OCI-LY3 (cell line): ENCODE data around the gene PGF.

ENCODE experiments used
- H2AFZ ChIP-seq: fragments of 200-600, 300-600 bp; shearing (Covaris generic); 2 replicates; pipeline ENCODE4 v1.6.0; 2014; ENCODE audit warnings: antibody characterized with exemption, low read depth, low read length
- H3K27ac ChIP-seq: fragments of 200-600, 300-600 bp; sonication (generic); 2 replicates; pipeline ENCODE4 v1.5.1; 2014; ENCODE audit warnings: mild to moderate bottlenecking, low read length, moderate library complexity, mixed read lengths
- H3K27me3 ChIP-seq: fragments of 200-600, 300-600 bp; sonication (generic); 2 replicates; pipeline ENCODE4 v1.6.1; 2014; ENCODE audit warnings: low read depth, low read length, mixed read lengths
- H3K36me3 ChIP-seq: fragments of 200-600, 300-600 bp; sonication (generic); replicated peaks from 2 replicates; pipeline ENCODE3; 2014; ENCODE audit warnings: low read depth, low read length, mixed read lengths
- H3K4me1 ChIP-seq: fragments of 300-600, 200-600 bp; sonication (generic); 2 replicates; pipeline ENCODE4 v1.6.1; 2014; ENCODE audit warnings: low read length, mixed read lengths
- H3K4me2 ChIP-seq: fragments of 200-600, 300-600 bp; sonication (generic); 2 replicates; pipeline ENCODE4 v1.6.1; 2014; ENCODE audit warnings: low read length, mixed read lengths
- H3K4me3 ChIP-seq: fragments of 300-600, 200-600 bp; sonication (generic); 2 replicates; pipeline ENCODE4 v1.5.1; 2014; ENCODE audit warnings: antibody characterized with exemption, mild to moderate bottlenecking, low read length, moderate library complexity
- H3K79me2 ChIP-seq: fragments of 300-600, 200-600 bp; shearing (Covaris generic); 2 replicates; pipeline ENCODE4 v1.6.1; 2014; ENCODE audit warnings: mild to moderate bottlenecking, low read length, mixed read lengths
- H3K9ac ChIP-seq: fragments of 300-600, 200-600 bp; shearing (Covaris generic); 2 replicates; pipeline ENCODE4 v1.6.0; 2014; ENCODE audit warnings: mild to moderate bottlenecking, low read length, moderate library complexity
- H3K9me3 ChIP-seq: fragments of 200-600, 300-600 bp; shearing (Covaris generic); 2 replicates; pipeline ENCODE4 v1.6.1; 2014; ENCODE audit warnings: low read length, mixed read lengths; ENCODE audit not compliant: insufficient read depth
- H4K20me1 ChIP-seq: fragments of 200-600, 300-600 bp; sonication (generic); 2 replicates; pipeline ENCODE4 v1.6.1; 2016; ENCODE audit warnings: low read length, mixed read lengths; ENCODE audit not compliant: insufficient read depth
- CTCF ChIP-seq: fragments of 200-600, 300-600 bp; sonication (generic); IDR thresholded peaks from 2 replicates; pipeline ENCODE4 v1.5.1; 2014; ENCODE audit warnings: antibody characterized with exemption, low read length, low read depth
- EZH2phosphoT487 ChIP-seq: fragments of 200-600 bp; shearing (Covaris generic); IDR thresholded peaks from 2 replicates; pipeline ENCODE4 v1.6.1; 2018; ENCODE audit warnings: antibody characterized with exemption, mixed run types, low read depth

Gene PGF

GRCh38 chr14:74960736-74961135 is 5.3 kb upstream of the PGF start:
- Histone ChIP-seq H3K36me3 (no peaks in the 10 kb centered on the region), H3K9ac (no peak overlapping the region), H3K27me3 (no peaks in the 10 kb centered on the region), H3K9me3 (no peaks in the 10 kb centered on the region), H3K27ac (no peak overlapping the region), H4K20me1 (no peaks in the 10 kb centered on the region), H3K4me1 (peaks cover 33% of the 10 kb centered on the region), H3K4me3 (no peak overlapping the region), H3K79me2 (no peaks in the 10 kb centered on the region), H3K4me2 (no peak overlapping the region), H2AFZ (no peak overlapping the region)
- TF ChIP-seq CTCF = no peak
- TF ChIP-seq EZH2phosphoT487 = no peak

GRCh38 chr14:74959596-74960180 is 4.3 kb upstream of the PGF start:
- Histone ChIP-seq H4K20me1 (no peaks in the 10 kb centered on the region), H3K4me1 (peaks cover 33% of the 10 kb centered on the region), H3K27me3 (no peaks in the 10 kb centered on the region), H3K79me2 (no peaks in the 10 kb centered on the region), H3K27ac (no peak overlapping the region), H3K9me3 (no peaks in the 10 kb centered on the region), H3K9ac (no peak overlapping the region), H2AFZ (no peak overlapping the region), H3K4me3 (no peak overlapping the region), H3K36me3 (no peaks in the 10 kb centered on the region), H3K4me2 (no peak overlapping the region)
- TF ChIP-seq EZH2phosphoT487 (no peak), CTCF (no peak)

- H3K36me3 ChIP-seq = no peaks in the 10 kb centered on the region
- no peak overlapping the region for H3K9ac ChIP-seq
- H3K9me3 ChIP-seq = no peaks in the 10 kb centered on the region
- H4K20me1 ChIP-seq = no peaks in the 10 kb centered on the region
- H3K4me2 ChIP-seq = no peak overlapping the region
- no peak overlapping the region for H3K4me3 ChIP-seq
- H3K4me1 ChIP-seq = peaks cover 6% of the 10 kb centered on the region
- H3K27me3 ChIP-seq = no peaks in the 10 kb centered on the region
- H2AFZ ChIP-seq = no peak overlapping the region
- H3K27ac ChIP-seq = no peak overlapping the region
- H3K79me2 ChIP-seq = no peaks in the 10 kb centered on the region
- TF ChIP-seq EZH2phosphoT487 = no peak
- no peak for TF ChIP-seq CTCF
Measured at GRCh38 chr14:74956280-74957072, 1.1 kb upstream of the PGF start.

- H3K9ac ChIP-seq = no peak overlapping the region
- H3K4me2 ChIP-seq = no peak overlapping the region
- TF ChIP-seq EZH2phosphoT487 (no peak), CTCF (no peak)
- H3K27ac ChIP-seq = no peak overlapping the region
- no peaks in the 10 kb centered on the region for H3K9me3 ChIP-seq
- no peaks in the 10 kb centered on the region for H3K27me3 ChIP-seq
- H2AFZ ChIP-seq = no peak overlapping the region
- H3K4me3 ChIP-seq = no peak overlapping the region
- H4K20me1 ChIP-seq = no peaks in the 10 kb centered on the region
- no peaks in the 10 kb centered on the region for H3K36me3 ChIP-seq
- H3K79me2 ChIP-seq = no peaks in the 10 kb centered on the region
- peaks cover 3% of the 10 kb centered on the region; the same call in 1 of the 2 replicates for H3K4me1 ChIP-seq
Measured at GRCh38 chr14:74956027-74956279, 556 bp upstream of the PGF start.
